Thyroid gland (tissue), 4 donors: ENCODE measurements around the gene TRAPPC2L. TPM values are rescaled to one million over a fixed set of nuclear protein-coding genes. Genes with fewer than 3 reads are reported as not detected.

Source experiments
- DNase-seq, 2 donors: peaks; one replicate each; pipeline ENCODE4 v3.0.0-alpha.2; 2019
- H3K27ac ChIP-seq, 3 donors: fragments of 200-600 bp; sonication (generic); 1 replicate in 2 of 3; 2 replicates in 1 of 3; pipeline ENCODE4 v1.5.1; 2016 to 2019; ENCODE audit warnings: mild to moderate bottlenecking in 1 of 3, moderate library complexity in 1 of 3
- H3K27me3 ChIP-seq: fragments of 200-600 bp; sonication (generic); one replicate; pipeline ENCODE4 v1.5.1; 2019
- H3K36me3 ChIP-seq, 2 donors: fragments of 200-600 bp; sonication (generic); one replicate each; pipeline ENCODE4 v1.5.1; 2016 to 2019
- H3K4me1 ChIP-seq, 2 donors: fragments of 200-600 bp; sonication (generic); one replicate each; pipeline ENCODE4 v1.5.1; 2017 to 2019
- H3K4me3 ChIP-seq, 3 donors: fragments of 200-600 bp; sonication (generic); replicated peaks in 1 of 3; 1 replicate in 2 of 3; 2 replicates in 1 of 3; pipeline ENCODE4 v1.5.1; 2016; ENCODE audit warnings: mild to moderate bottlenecking in 1 of 3
- H3K9me3 ChIP-seq: fragments of 200-600 bp; sonication (generic); one replicate; pipeline ENCODE4 v1.5.1; 2017
- CTCF ChIP-seq, 6 experiments: fragments of 200-600 bp in 3 of 6; fragments of 450-650 bp in 3 of 6; sonication (generic) in 3 of 6; IDR thresholded peaks; one replicate each; pipeline ENCODE4 v1.5.1; 2016 to 2019; ENCODE audit warnings: antibody characterized with exemption in 6 of 6, mild to moderate bottlenecking in 2 of 6, inconsistent platforms in 1 of 6, moderate library complexity in 1 of 6
- POLR2A ChIP-seq, 2 donors: fragments of 450-650 bp; IDR thresholded peaks; one replicate each; pipeline ENCODE4 v1.6.1; 2017; ENCODE audit warnings: antibody characterized with exemption in 2 of 2, mild to moderate bottlenecking in 2 of 2, moderate library complexity in 1 of 2
- WGBS, 2 donors: methylation state at CpG; one replicate each; pipeline ENCODE4 v1.1.5; 2017; 5-methylcytosine and 5-hydroxymethylcytosine counted together
- intact Hi-C: fragments of 100-400 bp; cut with DNase I; formaldehyde crosslinking; loops from one replicate; pipeline ENCODE4 v1.15.1; 2023
- total RNA-seq, 4 donors: library from RNA; depleted of rRNA; stranded (reverse); fragments of >200 nt; gene quantifications; one replicate each; pipeline ENCODE4 v1.2.3, GENCODE V29; 2016

Gene TRAPPC2L
- total RNA-seq, 4 donors from 2014 or later = 18.9 to 50.4 (median 43.8) TPM

- Histone ChIP-seq H3K9me3 (no peaks in the 10 kb centered on the region), H3K4me1 (no peaks in the 10 kb centered on the region), H3K36me3 (no peaks in the 10 kb centered on the region), H3K4me3 (no peak overlapping the region), H3K27ac (no peak overlapping the region), H3K27me3 (no peaks in the 10 kb centered on the region)
- TF ChIP-seq CTCF (IDR thresholded peaks at IDR 0.05) (no peak), POLR2A (IDR thresholded peaks at IDR 0.05) (no peak)
- 91 to 92% methylated on average over 21 of the region's 21 CpGs for WGBS, 2 donors
- intact Hi-C loops = no loop called here
- DNase-seq = no peak
Measured at GRCh38 chr16:88848557-88848956, 8.4 kb upstream of the TRAPPC2L start.

- 95 to 96% methylated on average over 30 of the region's 33 CpGs for WGBS, 2 donors
- Histone ChIP-seq H3K36me3 (no peaks in the 10 kb centered on the region), H3K27me3 (no peaks in the 10 kb centered on the region), H3K27ac (no peak overlapping the region), H3K4me1 (peaks cover 0 to 1% of the 10 kb centered on the region in 2 donors), H3K4me3 (no peak overlapping the region), H3K9me3 (no peaks in the 10 kb centered on the region)
- intact Hi-C loops = no loop called here
- DNase-seq = no peak
- TF ChIP-seq CTCF (IDR thresholded peaks at IDR 0.05) = no peak
- no peak for TF ChIP-seq POLR2A (IDR thresholded peaks at IDR 0.05)
Measured at GRCh38 chr16:88850531-88851199, 6.3 kb upstream of the TRAPPC2L start.

- WGBS, 2 donors = 96 to 97% methylated on average over 19 of the region's 19 CpGs
- Histone ChIP-seq H3K4me3 (no peak overlapping the region), H3K4me1 (peaks cover 7 to 8% of the 10 kb centered on the region in 2 donors), H3K36me3 (no peaks in the 10 kb centered on the region), H3K27me3 (no peaks in the 10 kb centered on the region), H3K9me3 (no peaks in the 10 kb centered on the region), H3K27ac (no peak overlapping the region)
- no peak for TF ChIP-seq POLR2A (IDR thresholded peaks at IDR 0.05)
- no peak for TF ChIP-seq CTCF (IDR thresholded peaks at IDR 0.05)
- intact Hi-C loops = no loop called here
- no peak for DNase-seq
Measured at GRCh38 chr16:88851616-88852015, 5.3 kb upstream of the TRAPPC2L start.

- Histone ChIP-seq H3K27me3 (no peaks in the 10 kb centered on the region), H3K9me3 (no peaks in the 10 kb centered on the region), H3K27ac (no peak overlapping the region), H3K36me3 (no peaks in the 10 kb centered on the region), H3K4me1 (peaks cover 14 to 16% of the 10 kb centered on the region in 2 donors), H3K4me3 (no peak overlapping the region)
- TF ChIP-seq POLR2A (IDR thresholded peaks at IDR 0.05) = no peak
- TF ChIP-seq CTCF (IDR thresholded peaks at IDR 0.05) = no peak
- 70 to 81% methylated on average over 6 to 15 of the region's 17 CpGs for WGBS, 2 donors
- DNase-seq = no peak
- intact Hi-C loops = no loop called here
Measured at GRCh38 chr16:88853325-88853941, 3.5 kb upstream of the TRAPPC2L start.
